AG04450 (cell line): ENCODE data around the gene CCL5. TPM values are rescaled to one million over a fixed set of nuclear protein-coding genes. Genes with fewer than 3 reads are reported as not detected.

Source experiments
- CTCF ChIA-PET: fragments of 300-600, 350-600 bp; formaldehyde crosslinking; extraction: SDS; loops from one replicate; lab custom pipeline; 2022; ENCODE audit warnings: antibody characterized with exemption, inconsistent platforms; lab: Charles Lee
- POLR2A ChIA-PET: fragments of 350-600 bp; formaldehyde crosslinking; extraction: SDS; loops from one replicate; lab custom pipeline; 2021; ENCODE audit warnings: antibody characterized with exemption, inconsistent platforms; lab: Yijun Ruan, JAX
- DNase-seq: peaks from one replicate; pipeline ENCODE4 v3.0.0-alpha.2; 2011; ENCODE audit warnings: low read depth, low spot score
- H3K27ac ChIP-seq: one replicate; pipeline ENCODE4 v1.5.1; 2012; ENCODE audit warnings: low read depth, low read length, control low read depth
- H3K27me3 ChIP-seq: one replicate; pipeline ENCODE4 v1.6.0; 2012; ENCODE audit warnings: low read length; ENCODE audit not compliant: control insufficient read depth, insufficient read depth
- H3K4me3 ChIP-seq: 2 replicates; pipeline ENCODE4 v1.5.1; 2011; ENCODE audit warnings: mild to moderate bottlenecking, low read depth, low read length, control low read depth
- H3K9me3 ChIP-seq: 2 replicates; pipeline ENCODE4 v1.5.1; 2012; ENCODE audit warnings: low read length; ENCODE audit not compliant: control insufficient read depth, insufficient read depth
- polyA plus RNA-seq: library from polyadenylated mRNA; depleted of rRNA; stranded (reverse); fragments of >200 nt; gene quantifications from 2 replicates; pipeline ENCODE4 v1.2.3, GENCODE V29; 2011
- TF ChIP-seq, protein P1 (sequence below): IDR thresholded peaks from 2 replicates; pipeline ENCODE4 v1.5.1; 2011; ENCODE audit warnings: low read depth, low read length, control low read depth, inconsistent platforms

CCL5 gene
- polyA plus RNA-seq, 1 experiment: not detected

- CTCF ChIA-PET: no interaction called here
- DNase-seq: no peak
- Histone ChIP-seq H3K9me3 (no peaks in the 10 kb centered on the region), H3K27ac (no peak overlapping the region), H3K27me3 (no peaks in the 10 kb centered on the region), H3K4me3 (no peak overlapping the region)
- TF ChIP-seq, protein P1, sequence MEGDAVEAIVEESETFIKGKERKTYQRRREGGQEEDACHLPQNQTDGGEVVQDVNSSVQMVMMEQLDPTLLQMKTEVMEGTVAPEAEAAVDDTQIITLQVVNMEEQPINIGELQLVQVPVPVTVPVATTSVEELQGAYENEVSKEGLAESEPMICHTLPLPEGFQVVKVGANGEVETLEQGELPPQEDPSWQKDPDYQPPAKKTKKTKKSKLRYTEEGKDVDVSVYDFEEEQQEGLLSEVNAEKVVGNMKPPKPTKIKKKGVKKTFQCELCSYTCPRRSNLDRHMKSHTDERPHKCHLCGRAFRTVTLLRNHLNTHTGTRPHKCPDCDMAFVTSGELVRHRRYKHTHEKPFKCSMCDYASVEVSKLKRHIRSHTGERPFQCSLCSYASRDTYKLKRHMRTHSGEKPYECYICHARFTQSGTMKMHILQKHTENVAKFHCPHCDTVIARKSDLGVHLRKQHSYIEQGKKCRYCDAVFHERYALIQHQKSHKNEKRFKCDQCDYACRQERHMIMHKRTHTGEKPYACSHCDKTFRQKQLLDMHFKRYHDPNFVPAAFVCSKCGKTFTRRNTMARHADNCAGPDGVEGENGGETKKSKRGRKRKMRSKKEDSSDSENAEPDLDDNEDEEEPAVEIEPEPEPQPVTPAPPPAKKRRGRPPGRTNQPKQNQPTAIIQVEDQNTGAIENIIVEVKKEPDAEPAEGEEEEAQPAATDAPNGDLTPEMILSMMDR: no peak
- POLR2A ChIA-PET: no interaction called here
Measured at GRCh38 chr17:35844547-35844946, 35.6 kb downstream of the CCL5 start.

- ChIA-PET CTCF (no interaction called here), POLR2A (no interaction called here)
- no peaks in the 10 kb centered on the region for H3K27me3 ChIP-seq
- H3K4me3 ChIP-seq: no peak overlapping the region
- no peak overlapping the region for H3K27ac ChIP-seq
- TF ChIP-seq, protein P1: no peak
- DNase-seq: no peak
- no peaks in the 10 kb centered on the region for H3K9me3 ChIP-seq
Measured at GRCh38 chr17:35843698-35844097, 36.5 kb downstream of the CCL5 start.

DNA sequence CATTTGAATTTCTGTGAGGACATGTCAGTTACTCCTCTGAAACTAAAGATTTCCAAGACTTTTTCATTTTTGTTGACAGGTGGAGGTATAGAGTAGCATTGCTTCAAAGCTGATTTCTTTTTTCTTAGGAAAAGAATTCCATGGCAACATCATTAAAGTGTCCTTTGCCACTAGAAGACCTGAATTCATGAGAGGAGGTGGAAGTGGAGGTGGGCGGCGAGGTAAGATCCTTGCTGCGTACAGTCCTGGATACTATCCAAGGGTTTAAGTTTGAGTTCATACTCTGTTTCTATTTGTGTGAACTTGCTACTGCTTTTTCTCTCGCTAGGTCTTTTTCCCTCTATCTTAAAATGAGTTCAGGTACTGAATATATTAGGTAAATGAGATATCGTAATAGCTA is 37.9 kb downstream of the CCL5 start:
- no peaks in the 10 kb centered on the region for H3K9me3 ChIP-seq
- CTCF ChIA-PET: interaction anchor here (1.2 to 2.6 kb wide), 2 partner anchors 7 to 34 kb away, joined by 3 to 14 read pairs; no protein-coding TSS in a partner anchor
- POLR2A ChIA-PET: interaction anchor here (1.9 kb wide), 1 partner anchor 33 kb away, joined by 5 read pairs; the partner anchor contains the start of gene TAF15
- DNase-seq: no peak
- H3K4me3 ChIP-seq: no peak overlapping the region
- no peaks in the 10 kb centered on the region for H3K27me3 ChIP-seq
- H3K27ac ChIP-seq: no peak overlapping the region
- TF ChIP-seq, protein P1: no peak

- POLR2A ChIA-PET: interaction anchor here (0.5 to 1.9 kb wide), 5 partner anchors 33 to 1316 kb away, joined by 3 to 5 read pairs (median 3); partner anchors contain the start of gene TAF15
- DNase-seq: no peak
- no peak overlapping the region for H3K4me3 ChIP-seq
- H3K27me3 ChIP-seq: no peaks in the 10 kb centered on the region
- CTCF ChIA-PET: interaction anchor here (0.7 to 2.6 kb wide), 6 partner anchors 8 to 308 kb away, joined by 3 to 14 read pairs (median 4); no protein-coding TSS in a partner anchor
- H3K27ac ChIP-seq: no peak overlapping the region
- no peaks in the 10 kb centered on the region for H3K9me3 ChIP-seq
- TF ChIP-seq, protein P1: no peak
Measured at GRCh38 chr17:35841505-35841904, 38.7 kb downstream of the CCL5 start.

DNA sequence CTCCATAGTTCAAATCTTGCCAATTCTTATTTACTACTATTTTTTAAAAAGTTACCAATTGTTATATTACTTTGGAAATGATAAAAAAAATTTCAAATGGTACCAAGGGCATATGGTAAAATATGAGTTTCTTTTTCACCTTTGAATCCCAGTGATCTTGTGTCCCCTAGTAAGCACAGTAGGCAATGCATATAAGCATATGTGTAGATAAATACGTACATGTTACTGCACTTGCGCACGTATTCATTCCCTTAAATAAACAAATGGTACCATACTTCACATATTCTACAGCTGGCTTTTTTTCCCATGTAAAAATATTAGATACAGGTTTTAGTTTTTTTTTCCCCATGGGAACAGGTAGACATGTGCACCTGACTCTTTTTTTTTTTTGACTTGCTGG is 39.1 kb downstream of the CCL5 start:
- no peak overlapping the region for H3K4me3 ChIP-seq
- no peak for DNase-seq
- TF ChIP-seq, protein P1: no peak
- ChIA-PET CTCF (interaction anchor here (0.6 to 2.6 kb wide), 7 partner anchors 8 to 646 kb away, joined by 3 to 14 read pairs (median 3); no protein-coding TSS in a partner anchor), POLR2A (interaction anchor here (0.5 to 1.9 kb wide), 5 partner anchors 32 to 1316 kb away, joined by 3 to 5 read pairs (median 3); partner anchors contain the start of gene TAF15)
- no peaks in the 10 kb centered on the region for H3K27me3 ChIP-seq
- H3K27ac ChIP-seq: no peak overlapping the region
- H3K9me3 ChIP-seq: no peaks in the 10 kb centered on the region
